HepG2 (cell line): ENCODE data around the gene ARID1A. TPM values are rescaled to one million over a fixed set of nuclear protein-coding genes. Genes with fewer than 3 reads are reported as not detected.

Experiments used
- ATAC-seq: fragments of 200-7000 bp; cut with Tn5 transposase; 3 replicates; pipeline ENCODE4 v1.9.1; 2020; ENCODE audit warnings: mild to moderate bottlenecking, moderate library complexity
- BruUV-seq: library from RNA; stranded (reverse); fragments of 400-500 nt; replicated peaks from 2 replicates; lab custom pipeline; 2021; lab: Mats Ljungman, UMichigan
- CTCF ChIA-PET: fragments of 300-600 bp; formaldehyde crosslinking; extraction: SDS; loops from one replicate; lab custom pipeline; 2021; ENCODE audit warnings: low total read pairs, inconsistent platforms, low intra/inter-chr PET ratio; lab: Yijun Ruan, JAX
- POLR2A ChIA-PET: fragments of 350-600 bp; sonication (Branson Sonifier 250); formaldehyde crosslinking; loops from one replicate; lab custom pipeline; 2020; ENCODE audit warnings: antibody characterized with exemption, inconsistent platforms; lab: Yijun Ruan, JAX
- DNase-seq: peaks from one replicate; pipeline ENCODE4 v3.0.0-alpha.2; 2015; ENCODE audit warnings: low spot score
- FAIRE-seq: peaks from 3 replicates; lab custom pipeline; 2011; peaks lifted over from hg19 to GRCh38; lab: Jason Lieb, UNC
- H2AFZ ChIP-seq: one replicate; pipeline ENCODE4 v1.6.1; 2011; ENCODE audit warnings: low read length, inconsistent platforms
- H3K27ac ChIP-seq: fragments of 300-600 bp; 3 replicates; pipeline ENCODE4 v1.8.0; 2011; ENCODE audit warnings: mixed run types, mild to moderate bottlenecking, mixed read lengths, low read length, inconsistent platforms; ENCODE audit not compliant: insufficient read depth; ENCODE audit errors: extremely low read length
- H3K27me3 ChIP-seq, 2 experiments: fragments of 200-600 bp in 1 of 2; 2 replicates in 1 of 2; 3 replicates in 1 of 2; pipeline versions ENCODE4 v1.6.0 to v1.8.0; 2011; ENCODE audit warnings: low read length in 2 of 2, mild to moderate bottlenecking in 2 of 2, moderate library complexity in 2 of 2, inconsistent platforms in 1 of 2; ENCODE audit not compliant: insufficient read depth in 2 of 2, control insufficient read depth in 1 of 2
- H3K36me3 ChIP-seq, 2 experiments: fragments of 200-600 bp in 1 of 2; replicated peaks in 1 of 2; 2 replicates in 1 of 2; 3 replicates in 1 of 2; pipeline versions ENCODE4 v1.5.1 to v1.8.0; 2011; ENCODE audit warnings: low read length in 2 of 2, inconsistent platforms in 1 of 2; ENCODE audit not compliant: insufficient read depth in 2 of 2, control insufficient read depth in 1 of 2
- H3K4me1 ChIP-seq: 2 replicates; pipeline ENCODE4 v1.5.1; 2012; ENCODE audit warnings: low read length, inconsistent platforms; ENCODE audit not compliant: insufficient read depth
- H3K4me2 ChIP-seq: 2 replicates; pipeline ENCODE4 v1.6.0; 2011; ENCODE audit warnings: low read depth, low read length, inconsistent platforms
- H3K4me3 ChIP-seq, 3 experiments: fragments of 200-600 bp in 1 of 3; sonication (generic), shearing (Covaris generic) in 1 of 3; replicated peaks in 1 of 3; 2 replicates each; pipeline ENCODE4 v1.5.1; 2011 to 2016; ENCODE audit warnings: low read length in 3 of 3, inconsistent platforms in 2 of 3, low read depth in 2 of 3, mild to moderate bottlenecking in 2 of 3, control low read depth in 1 of 3, mixed read lengths in 1 of 3; ENCODE audit not compliant: insufficient read depth in 1 of 3
- H3K79me2 ChIP-seq: one replicate; pipeline ENCODE4 v1.6.1; 2011; ENCODE audit warnings: low read length, inconsistent platforms; ENCODE audit not compliant: insufficient read depth
- H3K9ac ChIP-seq: 2 replicates; pipeline ENCODE4 v1.6.0; 2011; ENCODE audit warnings: mild to moderate bottlenecking, low read depth, low read length, inconsistent platforms; ENCODE audit not compliant: insufficient read depth
- H3K9me3 ChIP-seq: 2 replicates; pipeline ENCODE4 v1.5.1; 2012; ENCODE audit warnings: mild to moderate bottlenecking, low read length
- H4K20me1 ChIP-seq: 2 replicates; pipeline ENCODE4 v1.6.0; 2011; ENCODE audit warnings: inconsistent platforms, mild to moderate bottlenecking, low read length, moderate library complexity; ENCODE audit not compliant: insufficient read depth
- DNMT3B ChIP-seq: conservative IDR thresholded peaks from 2 replicates; pipeline ENCODE4 v1.6.1; 2016; ENCODE audit warnings: missing biosample characterization, control low read depth
- PHF5A ChIP-seq: IDR thresholded peaks from one replicate; pipeline ENCODE4 v1.6.1; 2018; ENCODE audit warnings: low read depth, missing genetic modification reagents; ENCODE audit not compliant: unreplicated experiment
- PITX1 ChIP-seq: sonication (generic); formaldehyde crosslinking; IDR thresholded peaks from 2 replicates; pipeline ENCODE4 v1.5.1; 2020; ENCODE audit warnings: mild to moderate bottlenecking, missing genetic modification reagents
- TGIF2 ChIP-seq: IDR thresholded peaks from 2 replicates; pipeline ENCODE4 v1.6.1; 2016; ENCODE audit warnings: control low read depth, missing compliant biosample characterization
- ZNF274 ChIP-seq: sonication (generic); formaldehyde crosslinking; IDR thresholded peaks from 2 replicates; pipeline ENCODE4 v1.5.1; 2020; ENCODE audit warnings: mild to moderate bottlenecking, missing genetic modification reagents
- ZNF883 ChIP-seq: sonication (generic); formaldehyde crosslinking; IDR thresholded peaks from 2 replicates; pipeline ENCODE4 v1.5.1; 2020; ENCODE audit warnings: mild to moderate bottlenecking, missing genetic modification reagents; ENCODE audit errors: not compliant biosample characterization
- WGBS: methylation state at CpG from one replicate; pipeline ENCODE4 v1.1.6; 2017; ENCODE audit warnings: low lambda C conversion rate; 5-methylcytosine and 5-hydroxymethylcytosine counted together
- in situ Hi-C: cut with HindIII; loops from 2 replicates; pipeline ENCODE4 v1.10.0; 2017; ENCODE audit warnings: low pct_unique_long_range_greater_than_20kb; ENCODE audit not compliant: extremely low pct_ligation_motif_present
- intact Hi-C: fragments of 100-400 bp; cut with micrococcal nuclease; formaldehyde crosslinking; loops from one replicate; pipeline ENCODE4 v1.10.0; 2022; ENCODE audit not compliant: unreplicated experiment
- polyA plus RNA-seq, 8 experiments: library from polyadenylated mRNA; depleted of rRNA in 3 of 8; stranded (reverse) in 7 of 8; unstranded in 1 of 8; fragments of >200 nt; fragmentation: Illumina TruSeq in 4 of 8; extraction: Trizol in 4 of 8; gene quantifications; 2 replicates each; pipeline versions ENCODE4 v1.2.1 to v1.2.3, GENCODE V29; 2011 to 2016; ENCODE audit warnings: low read depth in 4 of 8, missing spikeins in 1 of 8, mixed read lengths in 1 of 8; ENCODE audit not compliant: insufficient read depth in 1 of 8
- total RNA-seq, 5 experiments: library from RNA; depleted of rRNA; stranded (reverse); fragments of >200 nt; fragmentation: Illumina TruSeq; extraction: Trizol; gene quantifications; 2 replicates each; pipeline ENCODE4 v1.2.3, GENCODE V29; 2016; ENCODE audit warnings: low read depth in 1 of 5
- TF ChIP-seq, protein P1 (sequence below): sonication (generic); formaldehyde crosslinking; IDR thresholded peaks from 2 replicates; pipeline ENCODE4 v1.4.0; 2020; ENCODE audit warnings: missing genetic modification reagents
- TF ChIP-seq, protein P2 (sequence below): IDR thresholded peaks from 2 replicates; pipeline ENCODE4 v1.6.1; 2018; ENCODE audit warnings: missing genetic modification reagents, mild to moderate bottlenecking, missing compliant biosample characterization
- TF ChIP-seq, protein P3 (sequence below): sonication (generic); formaldehyde crosslinking; IDR thresholded peaks from 2 replicates; pipeline ENCODE4 v1.4.0; 2020; ENCODE audit warnings: missing genetic modification reagents, borderline replicate concordance
- TF ChIP-seq, protein P4 (sequence below): sonication (generic); formaldehyde crosslinking; conservative IDR thresholded peaks from 2 replicates; pipeline ENCODE4 v1.4.0; 2020; ENCODE audit warnings: missing genetic modification reagents
- TF ChIP-seq, protein P5 (sequence below): IDR thresholded peaks from 2 replicates; pipeline ENCODE4 v1.6.1; 2016
- TF ChIP-seq, protein P6 (sequence below): IDR thresholded peaks from 2 replicates; pipeline ENCODE4 v1.6.1; 2016; ENCODE audit warnings: missing compliant biosample characterization, missing genetic modification reagents, borderline replicate concordance

The ARID1A gene
- total and polyA plus RNA-seq, 2 of the 13 experiments (the other 11 are each of a cell fraction or from before 2014, with no cell fraction given), result 11.9 to 15.9 TPM

DNA sequence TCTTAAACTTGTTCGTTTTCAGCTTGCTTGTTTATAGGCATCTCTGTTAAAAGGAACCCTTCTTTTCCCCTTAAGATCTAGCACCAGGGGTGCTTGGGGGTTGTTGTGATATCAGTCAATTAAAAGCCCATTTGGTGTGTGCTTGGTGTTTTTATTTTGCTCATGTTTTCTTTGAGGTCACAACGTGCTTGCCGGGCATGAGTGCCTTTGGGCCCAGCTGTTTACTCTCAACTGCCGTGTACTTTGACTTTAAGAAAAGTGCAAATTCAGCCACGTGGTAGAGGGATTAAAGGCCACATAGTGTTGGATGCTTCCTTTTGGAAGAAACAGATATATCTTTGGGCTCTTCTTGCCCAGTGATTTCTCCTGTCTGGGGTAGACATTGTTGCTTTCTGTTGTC lies 10.5 kb downstream of the ARID1A start:
- H4K20me1 ChIP-seq, result peaks cover 24% of the 10 kb centered on the region
- ChIA-PET CTCF (no interaction called here), POLR2A (interaction anchor here (0.5 to 6.3 kb wide), 7 partner anchors 9 to 82 kb away, joined by 3 to 44 read pairs (median 5); partner anchors contain the start of gene PIGV)
- FAIRE-seq, result peak; percentile 56
- H2AFZ ChIP-seq, result no peak overlapping the region
- peaks cover 1 to 2% of the 10 kb centered on the region in 2 experiments; a peak in 2 of 5 replicates for H3K36me3 ChIP-seq
- peak overlapping the region; percentile 76 for H3K4me2 ChIP-seq
- no TSS peak for BruUV-seq
- peak overlapping the region; percentile 72 for H3K27ac ChIP-seq
- peak; percentile 65 for ATAC-seq
- peak overlapping the region in 2 of 3 experiments; percentile 11 to 29; a peak in 2 of 6 replicates for H3K4me3 ChIP-seq
- H3K27me3 ChIP-seq, result no peaks in the 10 kb centered on the region
- intact Hi-C loops (no loop called here), in situ Hi-C loops (no loop called here)
- peaks cover 90% of the 10 kb centered on the region for H3K79me2 ChIP-seq
- peaks cover 67% of the 10 kb centered on the region for H3K4me1 ChIP-seq
- H3K9me3 ChIP-seq, result no peaks in the 10 kb centered on the region
- peak; percentile 53 for DNase-seq
- H3K9ac ChIP-seq, result peak overlapping the region; percentile 39
- WGBS, result 2% methylated on average over 5 of the region's 5 CpGs
- TF ChIP-seq PITX1 (CRISPR knock-in tag) (peak; percentile 94), TGIF2 (peak; percentile 88), PHF5A (no peak), ZNF883 (CRISPR knock-in tag) (no peak), ZNF274 (CRISPR knock-in tag) (no peak), DNMT3B (CRISPR knock-in tag) (no peak)
- TF ChIP-seq, protein P1, sequence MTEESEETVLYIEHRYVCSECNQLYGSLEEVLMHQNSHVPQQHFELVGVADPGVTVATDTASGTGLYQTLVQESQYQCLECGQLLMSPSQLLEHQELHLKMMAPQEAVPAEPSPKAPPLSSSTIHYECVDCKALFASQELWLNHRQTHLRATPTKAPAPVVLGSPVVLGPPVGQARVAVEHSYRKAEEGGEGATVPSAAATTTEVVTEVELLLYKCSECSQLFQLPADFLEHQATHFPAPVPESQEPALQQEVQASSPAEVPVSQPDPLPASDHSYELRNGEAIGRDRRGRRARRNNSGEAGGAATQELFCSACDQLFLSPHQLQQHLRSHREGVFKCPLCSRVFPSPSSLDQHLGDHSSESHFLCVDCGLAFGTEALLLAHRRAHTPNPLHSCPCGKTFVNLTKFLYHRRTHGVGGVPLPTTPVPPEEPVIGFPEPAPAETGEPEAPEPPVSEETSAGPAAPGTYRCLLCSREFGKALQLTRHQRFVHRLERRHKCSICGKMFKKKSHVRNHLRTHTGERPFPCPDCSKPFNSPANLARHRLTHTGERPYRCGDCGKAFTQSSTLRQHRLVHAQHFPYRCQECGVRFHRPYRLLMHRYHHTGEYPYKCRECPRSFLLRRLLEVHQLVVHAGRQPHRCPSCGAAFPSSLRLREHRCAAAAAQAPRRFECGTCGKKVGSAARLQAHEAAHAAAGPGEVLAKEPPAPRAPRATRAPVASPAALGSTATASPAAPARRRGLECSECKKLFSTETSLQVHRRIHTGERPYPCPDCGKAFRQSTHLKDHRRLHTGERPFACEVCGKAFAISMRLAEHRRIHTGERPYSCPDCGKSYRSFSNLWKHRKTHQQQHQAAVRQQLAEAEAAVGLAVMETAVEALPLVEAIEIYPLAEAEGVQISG (CRISPR knock-in tag), result 0 out of 2 replicates have a peak, but pooled peaks have one; percentile 31
- TF ChIP-seq, protein P2, sequence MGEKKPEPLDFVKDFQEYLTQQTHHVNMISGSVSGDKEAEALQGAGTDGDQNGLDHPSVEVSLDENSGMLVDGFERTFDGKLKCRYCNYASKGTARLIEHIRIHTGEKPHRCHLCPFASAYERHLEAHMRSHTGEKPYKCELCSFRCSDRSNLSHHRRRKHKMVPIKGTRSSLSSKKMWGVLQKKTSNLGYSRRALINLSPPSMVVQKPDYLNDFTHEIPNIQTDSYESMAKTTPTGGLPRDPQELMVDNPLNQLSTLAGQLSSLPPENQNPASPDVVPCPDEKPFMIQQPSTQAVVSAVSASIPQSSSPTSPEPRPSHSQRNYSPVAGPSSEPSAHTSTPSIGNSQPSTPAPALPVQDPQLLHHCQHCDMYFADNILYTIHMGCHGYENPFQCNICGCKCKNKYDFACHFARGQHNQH (CRISPR knock-in tag), result 0 out of 2 replicates have a peak, but pooled peaks have one; percentile 26
- TF ChIP-seq, protein P3, sequence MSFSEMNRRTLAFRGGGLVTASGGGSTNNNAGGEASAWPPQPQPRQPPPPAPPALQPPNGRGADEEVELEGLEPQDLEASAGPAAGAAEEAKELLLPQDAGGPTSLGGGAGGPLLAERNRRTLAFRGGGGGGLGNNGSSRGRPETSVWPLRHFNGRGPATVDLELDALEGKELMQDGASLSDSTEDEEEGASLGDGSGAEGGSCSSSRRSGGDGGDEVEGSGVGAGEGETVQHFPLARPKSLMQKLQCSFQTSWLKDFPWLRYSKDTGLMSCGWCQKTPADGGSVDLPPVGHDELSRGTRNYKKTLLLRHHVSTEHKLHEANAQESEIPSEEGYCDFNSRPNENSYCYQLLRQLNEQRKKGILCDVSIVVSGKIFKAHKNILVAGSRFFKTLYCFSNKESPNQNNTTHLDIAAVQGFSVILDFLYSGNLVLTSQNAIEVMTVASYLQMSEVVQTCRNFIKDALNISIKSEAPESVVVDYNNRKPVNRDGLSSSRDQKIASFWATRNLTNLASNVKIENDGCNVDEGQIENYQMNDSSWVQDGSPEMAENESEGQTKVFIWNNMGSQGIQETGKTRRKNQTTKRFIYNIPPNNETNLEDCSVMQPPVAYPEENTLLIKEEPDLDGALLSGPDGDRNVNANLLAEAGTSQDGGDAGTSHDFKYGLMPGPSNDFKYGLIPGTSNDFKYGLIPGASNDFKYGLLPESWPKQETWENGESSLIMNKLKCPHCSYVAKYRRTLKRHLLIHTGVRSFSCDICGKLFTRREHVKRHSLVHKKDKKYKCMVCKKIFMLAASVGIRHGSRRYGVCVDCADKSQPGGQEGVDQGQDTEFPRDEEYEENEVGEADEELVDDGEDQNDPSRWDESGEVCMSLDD (CRISPR knock-in tag), result no peak
- TF ChIP-seq, protein P4, sequence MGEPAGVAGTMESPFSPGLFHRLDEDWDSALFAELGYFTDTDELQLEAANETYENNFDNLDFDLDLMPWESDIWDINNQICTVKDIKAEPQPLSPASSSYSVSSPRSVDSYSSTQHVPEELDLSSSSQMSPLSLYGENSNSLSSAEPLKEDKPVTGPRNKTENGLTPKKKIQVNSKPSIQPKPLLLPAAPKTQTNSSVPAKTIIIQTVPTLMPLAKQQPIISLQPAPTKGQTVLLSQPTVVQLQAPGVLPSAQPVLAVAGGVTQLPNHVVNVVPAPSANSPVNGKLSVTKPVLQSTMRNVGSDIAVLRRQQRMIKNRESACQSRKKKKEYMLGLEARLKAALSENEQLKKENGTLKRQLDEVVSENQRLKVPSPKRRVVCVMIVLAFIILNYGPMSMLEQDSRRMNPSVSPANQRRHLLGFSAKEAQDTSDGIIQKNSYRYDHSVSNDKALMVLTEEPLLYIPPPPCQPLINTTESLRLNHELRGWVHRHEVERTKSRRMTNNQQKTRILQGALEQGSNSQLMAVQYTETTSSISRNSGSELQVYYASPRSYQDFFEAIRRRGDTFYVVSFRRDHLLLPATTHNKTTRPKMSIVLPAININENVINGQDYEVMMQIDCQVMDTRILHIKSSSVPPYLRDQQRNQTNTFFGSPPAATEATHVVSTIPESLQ (CRISPR knock-in tag), result peak; percentile 76; the same call in 1 of the 2 replicates
- TF ChIP-seq, protein P5, sequence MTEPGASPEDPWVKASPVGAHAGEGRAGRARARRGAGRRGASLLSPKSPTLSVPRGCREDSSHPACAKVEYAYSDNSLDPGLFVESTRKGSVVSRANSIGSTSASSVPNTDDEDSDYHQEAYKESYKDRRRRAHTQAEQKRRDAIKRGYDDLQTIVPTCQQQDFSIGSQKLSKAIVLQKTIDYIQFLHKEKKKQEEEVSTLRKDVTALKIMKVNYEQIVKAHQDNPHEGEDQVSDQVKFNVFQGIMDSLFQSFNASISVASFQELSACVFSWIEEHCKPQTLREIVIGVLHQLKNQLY (CRISPR knock-in tag), result peak; percentile 87
- TF ChIP-seq, protein P6, sequence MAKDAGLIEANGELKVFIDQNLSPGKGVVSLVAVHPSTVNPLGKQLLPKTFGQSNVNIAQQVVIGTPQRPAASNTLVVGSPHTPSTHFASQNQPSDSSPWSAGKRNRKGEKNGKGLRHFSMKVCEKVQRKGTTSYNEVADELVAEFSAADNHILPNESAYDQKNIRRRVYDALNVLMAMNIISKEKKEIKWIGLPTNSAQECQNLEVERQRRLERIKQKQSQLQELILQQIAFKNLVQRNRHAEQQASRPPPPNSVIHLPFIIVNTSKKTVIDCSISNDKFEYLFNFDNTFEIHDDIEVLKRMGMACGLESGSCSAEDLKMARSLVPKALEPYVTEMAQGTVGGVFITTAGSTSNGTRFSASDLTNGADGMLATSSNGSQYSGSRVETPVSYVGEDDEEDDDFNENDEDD (CRISPR knock-in tag), result peak; percentile 56; the same call in 1 of the 2 replicates
